K562 (cell line): Measurements from ENCODE around the gene KAZALD1. TPM values are rescaled to one million over a fixed set of nuclear protein-coding genes. Genes with fewer than 3 reads are reported as not detected.

Experiments
- ATAC-seq: fragments of 200-7000 bp; cut with Tn5 transposase; 3 replicates; pipeline ENCODE4 v1.9.1; 2020; ENCODE audit warnings: moderate library complexity
- BruUV-seq: library from RNA; stranded (reverse); fragments of 400-500 nt; replicated peaks from 2 replicates; lab custom pipeline; 2021; lab: Mats Ljungman, UMichigan
- CTCF ChIA-PET: fragments of 300-600 bp; formaldehyde crosslinking; extraction: SDS; loops from one replicate; lab custom pipeline; 2021; ENCODE audit warnings: low intra/inter-chr PET ratio; lab: Yijun Ruan, JAX
- POLR2A ChIA-PET: fragments of 300-600, 350-650 bp; sonication (Branson Sonifier 250); formaldehyde crosslinking; extraction: SDS; loops from one replicate; lab custom pipeline; 2021; ENCODE audit warnings: antibody characterized with exemption, inconsistent platforms; lab: Yijun Ruan, JAX
- DNase-seq, 4 experiments: peaks; one replicate each; pipeline versions ENCODE4 v3.0.0 to v3.0.0-alpha.2; 2011 to 2018; ENCODE audit warnings: low spot score in 3 of 4, mixed read lengths in 3 of 4; ENCODE audit errors: extremely low read depth in 1 of 4
- FAIRE-seq: peaks from 2 replicates; lab custom pipeline; 2011; peaks lifted over from hg19 to GRCh38; lab: Jason Lieb, UNC
- H2AFZ ChIP-seq: 2 replicates; pipeline ENCODE4 v1.6.0; 2011; ENCODE audit warnings: low read depth, low read length, control low read depth, inconsistent platforms
- H3K27ac ChIP-seq: fragments of 200-600 bp; 3 replicates; pipeline ENCODE4 v1.8.0; 2011; ENCODE audit warnings: low read depth, mild to moderate bottlenecking, control low read depth, inconsistent platforms, low read length, moderate library complexity, mixed read lengths; ENCODE audit errors: extremely low read depth
- H3K27me3 ChIP-seq, 2 experiments: fragments of 300-600 bp in 1 of 2; 2 replicates in 1 of 2; 3 replicates in 1 of 2; pipeline versions ENCODE4 v1.6.0 to v1.8.0; 2011; ENCODE audit warnings: inconsistent platforms in 2 of 2, low read length in 2 of 2, mild to moderate bottlenecking in 1 of 2, mixed read lengths in 1 of 2, moderate library complexity in 1 of 2; ENCODE audit not compliant: control insufficient read depth in 2 of 2, insufficient read depth in 2 of 2
- H3K36me3 ChIP-seq: fragments of 300-600 bp; 3 replicates; pipeline ENCODE4 v1.8.0; 2011; ENCODE audit warnings: mild to moderate bottlenecking, low read length, inconsistent platforms; ENCODE audit not compliant: control insufficient read depth, insufficient read depth
- H3K4me1 ChIP-seq, 2 experiments: fragments of 200-600 bp in 1 of 2; replicated peaks in 1 of 2; 2 replicates in 1 of 2; 3 replicates in 1 of 2; pipeline versions ENCODE4 v1.5.1 to v1.8.0; 2011; ENCODE audit warnings: inconsistent platforms in 2 of 2, low read length in 2 of 2, mild to moderate bottlenecking in 1 of 2, mixed read lengths in 1 of 2, moderate library complexity in 1 of 2; ENCODE audit not compliant: control insufficient read depth in 2 of 2, insufficient read depth in 2 of 2
- H3K4me2 ChIP-seq: 2 replicates; pipeline ENCODE4 v1.6.1; 2011; ENCODE audit warnings: low read length, control low read depth, inconsistent platforms, mixed read lengths; ENCODE audit not compliant: insufficient read depth
- H3K4me3 ChIP-seq: fragments of 200-600 bp; sonication (generic), shearing (Covaris generic); 2 replicates; pipeline ENCODE4 v1.5.1; 2016; ENCODE audit warnings: control low read depth, inconsistent platforms
- H3K79me2 ChIP-seq: fragments of 200-600 bp; 3 replicates; pipeline ENCODE4 v1.8.0; 2011; ENCODE audit warnings: low read length, inconsistent platforms; ENCODE audit not compliant: control insufficient read depth, insufficient read depth
- H3K9ac ChIP-seq, 2 experiments: 2 replicates each; pipeline versions ENCODE4 v1.6.0 to v1.6.1; 2011; ENCODE audit warnings: low read depth in 2 of 2, low read length in 2 of 2, control low read depth in 1 of 2, inconsistent platforms in 1 of 2, mild to moderate bottlenecking in 1 of 2, mixed read lengths in 1 of 2; ENCODE audit not compliant: insufficient read depth in 1 of 2
- H3K9me1 ChIP-seq: one replicate; pipeline ENCODE4 v1.6.0; 2011; ENCODE audit warnings: inconsistent platforms, mild to moderate bottlenecking, low read length, moderate library complexity; ENCODE audit not compliant: control insufficient read depth, insufficient read depth
- H3K9me3 ChIP-seq: replicated peaks from 2 replicates; pipeline ENCODE4 v1.5.1; 2011; ENCODE audit warnings: low read depth, low read length, inconsistent platforms; ENCODE audit not compliant: control insufficient read depth, insufficient read depth
- H4K20me1 ChIP-seq: replicated peaks from 2 replicates; pipeline ENCODE4 v1.6.1; 2011; ENCODE audit warnings: low read length, inconsistent platforms, mixed read lengths; ENCODE audit not compliant: control insufficient read depth, insufficient read depth
- HNRNPH1 ChIP-seq: fragments of 200-400 bp; formaldehyde crosslinking; optimal IDR thresholded peaks from 2 replicates; pipeline ENCODE3; 2017; ENCODE audit warnings: low read depth, mild to moderate bottlenecking, low read length, moderate library complexity
- POLR2B ChIP-seq: fragments of 450-650 bp; IDR thresholded peaks from 2 replicates; pipeline ENCODE4 v1.6.1; 2018; ENCODE audit warnings: low read depth; ENCODE audit not compliant: partially characterized antibody
- RBM22 ChIP-seq: fragments of 200-400 bp; formaldehyde crosslinking; IDR thresholded peaks from 2 replicates; pipeline ENCODE4 v1.6.1; 2018; ENCODE audit warnings: low read length, low read depth; ENCODE audit not compliant: poor library complexity, severe bottlenecking
- ZSCAN29 ChIP-seq: fragments of 450-650 bp; IDR thresholded peaks from 2 replicates; pipeline ENCODE4 v1.6.1; 2017
- WGBS: fragments of 100-300 bp; shearing (Covaris generic); methylation state at CpG from one replicate; pipeline ENCODE4 v1.1.6; 2016; ENCODE audit warnings: low coverage, mixed read lengths; ENCODE audit not compliant: insufficient coverage; ENCODE audit errors: missing lambda C conversion rate; 5-methylcytosine and 5-hydroxymethylcytosine counted together
- in situ Hi-C: fragments of 300-500 bp; cut with MboI; formaldehyde crosslinking; loops from 4 replicates; pipeline ENCODE4 v1.15.0; 2018; ENCODE audit warnings: inconsistent platforms, mixed read lengths
- intact Hi-C: fragments of 100-400 bp; cut with micrococcal nuclease; formaldehyde crosslinking; loops from 2 replicates; pipeline ENCODE4 v1.14.2; 2022
- polyA plus RNA-seq, 8 experiments: library from polyadenylated mRNA; depleted of rRNA in 4 of 8; stranded (reverse) in 5 of 8; unstranded in 3 of 8; fragments of >200 nt; fragmentation: Nextera tagmentation in 2 of 8; fragmentation: Illumina TruSeq in 1 of 8; extraction: Ambion mirVana in 2 of 8; extraction: Trizol in 1 of 8; gene quantifications; 2 replicates each; pipeline versions ENCODE4 v1.2.1 to v1.2.3, GENCODE V29; 2011 to 2014; ENCODE audit warnings: inconsistent platforms in 1 of 8, missing spikeins in 1 of 8
- total RNA-seq, 7 experiments: library from RNA; depleted of rRNA in 6 of 7; stranded (reverse); fragments of >200 nt in 6 of 7; fragmentation: Illumina TruSeq in 2 of 7; extraction: Trizol in 2 of 7; gene quantifications; 2 replicates each; pipeline versions ENCODE4 v1.2.1 to v1.2.3, GENCODE V29; 2011 to 2021; ENCODE audit warnings: low replicate concordance in 1 of 7
- TF ChIP-seq, protein P1 (sequence below): fragments of 150-350 bp; conservative IDR thresholded peaks from 2 replicates; pipeline ENCODE4 v1.6.1; 2014; ENCODE audit warnings: low read length
- TF ChIP-seq, protein P2 (sequence below): fragments of 250-450 bp; sonication (Bioruptor Pico); IDR thresholded peaks from 2 replicates; pipeline ENCODE4 v1.6.1; 2021; ENCODE audit warnings: mild to moderate bottlenecking
- TF ChIP-seq, protein P3 (sequence below): fragments of 250-450 bp; sonication (Bioruptor Pico); IDR thresholded peaks from 2 replicates; pipeline ENCODE4 v1.5.0; 2020; ENCODE audit warnings: mild to moderate bottlenecking
- TF ChIP-seq, protein P4 (sequence below), 2 experiments: fragments of 450-650 bp; formaldehyde crosslinking in 1 of 2; IDR thresholded peaks; 2 replicates each; pipeline versions ENCODE4 v1.4.0 to v1.6.1; 2014 to 2020; ENCODE audit warnings: mild to moderate bottlenecking in 2 of 2, borderline replicate concordance in 1 of 2, low read depth in 1 of 2

Gene KAZALD1
- total and polyA plus RNA-seq, 9 of the 15 experiments (the other 6 are each of a cell fraction or from before 2014, with no cell fraction given), result 0.15 to 10.0 (median 4.9) TPM

DNA sequence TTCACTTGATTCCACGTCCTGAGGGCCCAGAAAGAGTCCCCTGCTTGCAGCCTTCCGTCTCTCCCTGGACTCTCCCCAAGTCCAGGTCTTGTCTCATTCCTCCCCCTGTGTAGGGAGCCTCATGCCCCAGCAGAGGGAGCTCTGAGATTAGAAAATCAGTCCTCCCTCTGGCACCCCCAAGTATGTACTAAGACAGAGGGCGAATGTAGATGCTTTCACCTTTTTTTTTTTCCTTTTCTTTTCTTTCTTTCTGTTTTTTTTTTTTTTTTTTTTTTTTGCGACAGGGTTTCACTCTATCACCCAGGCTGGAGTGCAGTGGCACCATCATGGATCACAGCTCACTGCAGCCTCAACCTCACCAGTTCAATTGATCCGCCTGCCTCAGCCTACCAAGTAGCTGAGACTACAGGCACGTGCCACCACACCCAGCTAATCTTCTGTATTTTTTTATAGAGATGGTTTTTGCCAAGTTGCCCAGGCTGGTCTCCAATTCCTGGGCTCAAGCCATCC lies 20.5 kb upstream of the KAZALD1 start:
- DNase-seq, result peak; percentile 66 to 83 (median 72)
- H2AFZ ChIP-seq, result no peak overlapping the region
- ATAC-seq, result peak; percentile 86
- H3K79me2 ChIP-seq, result no peaks in the 10 kb centered on the region
- ChIA-PET CTCF (interaction anchor here (0.6 to 3.7 kb wide), 6 partner anchors 9 to 101 kb away, joined by 3 to 37 read pairs (median 5); no protein-coding TSS in a partner anchor), POLR2A (interaction anchor here (0.6 to 1.5 kb wide), 3 partner anchors 10 to 101 kb away, joined by 3 to 5 read pairs (median 3); partner anchors contain the start of genes KAZALD1, PDZD7 and SFXN3)
- no peaks in the 10 kb centered on the region for H3K9me3 ChIP-seq
- FAIRE-seq, result peak; percentile 89
- peaks cover 9 to 11% of the 10 kb centered on the region in 2 experiments for H3K4me1 ChIP-seq
- H4K20me1 ChIP-seq, result no peaks in the 10 kb centered on the region
- H3K36me3 ChIP-seq, result no peaks in the 10 kb centered on the region
- no peak overlapping the region for H3K4me3 ChIP-seq
- peak overlapping the region in 1 of 2 experiments; percentile 3; a peak in 1 of 4 replicates for H3K9ac ChIP-seq
- no peak overlapping the region for H3K4me2 ChIP-seq
- intact Hi-C loops (loop anchor here (2.0 to 5.0 kb wide), 2 partner anchors 101 to 171 kb away; no protein-coding TSS in a partner anchor), in situ Hi-C loops (no loop called here)
- no TSS peak for BruUV-seq
- no peak overlapping the region for H3K27ac ChIP-seq
- no peaks in the 10 kb centered on the region for H3K27me3 ChIP-seq
- no peaks in the 10 kb centered on the region for H3K9me1 ChIP-seq
- 42% methylated on average over 4 of the region's 6 CpGs for WGBS
- TF ChIP-seq HNRNPH1 (no peak), POLR2B (no peak), RBM22 (no peak), ZSCAN29 (no peak)
- TF ChIP-seq, protein P1, sequence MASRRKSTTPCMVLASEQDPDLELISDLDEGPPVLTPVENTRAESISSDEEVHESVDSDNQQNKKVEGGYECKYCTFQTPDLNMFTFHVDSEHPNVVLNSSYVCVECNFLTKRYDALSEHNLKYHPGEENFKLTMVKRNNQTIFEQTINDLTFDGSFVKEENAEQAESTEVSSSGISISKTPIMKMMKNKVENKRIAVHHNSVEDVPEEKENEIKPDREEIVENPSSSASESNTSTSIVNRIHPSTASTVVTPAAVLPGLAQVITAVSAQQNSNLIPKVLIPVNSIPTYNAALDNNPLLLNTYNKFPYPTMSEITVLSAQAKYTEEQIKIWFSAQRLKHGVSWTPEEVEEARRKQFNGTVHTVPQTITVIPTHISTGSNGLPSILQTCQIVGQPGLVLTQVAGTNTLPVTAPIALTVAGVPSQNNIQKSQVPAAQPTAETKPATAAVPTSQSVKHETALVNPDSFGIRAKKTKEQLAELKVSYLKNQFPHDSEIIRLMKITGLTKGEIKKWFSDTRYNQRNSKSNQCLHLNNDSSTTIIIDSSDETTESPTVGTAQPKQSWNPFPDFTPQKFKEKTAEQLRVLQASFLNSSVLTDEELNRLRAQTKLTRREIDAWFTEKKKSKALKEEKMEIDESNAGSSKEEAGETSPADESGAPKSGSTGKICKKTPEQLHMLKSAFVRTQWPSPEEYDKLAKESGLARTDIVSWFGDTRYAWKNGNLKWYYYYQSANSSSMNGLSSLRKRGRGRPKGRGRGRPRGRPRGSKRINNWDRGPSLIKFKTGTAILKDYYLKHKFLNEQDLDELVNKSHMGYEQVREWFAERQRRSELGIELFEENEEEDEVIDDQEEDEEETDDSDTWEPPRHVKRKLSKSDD, result no peak
- TF ChIP-seq, protein P2, sequence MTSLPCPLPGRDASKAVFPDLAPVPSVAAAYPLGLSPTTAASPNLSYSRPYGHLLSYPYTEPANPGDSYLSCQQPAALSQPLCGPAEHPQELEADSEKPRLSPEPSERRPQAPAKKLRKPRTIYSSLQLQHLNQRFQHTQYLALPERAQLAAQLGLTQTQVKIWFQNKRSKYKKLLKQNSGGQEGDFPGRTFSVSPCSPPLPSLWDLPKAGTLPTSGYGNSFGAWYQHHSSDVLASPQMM (CRISPR knock-in tag), result no peak
- TF ChIP-seq, protein P3, sequence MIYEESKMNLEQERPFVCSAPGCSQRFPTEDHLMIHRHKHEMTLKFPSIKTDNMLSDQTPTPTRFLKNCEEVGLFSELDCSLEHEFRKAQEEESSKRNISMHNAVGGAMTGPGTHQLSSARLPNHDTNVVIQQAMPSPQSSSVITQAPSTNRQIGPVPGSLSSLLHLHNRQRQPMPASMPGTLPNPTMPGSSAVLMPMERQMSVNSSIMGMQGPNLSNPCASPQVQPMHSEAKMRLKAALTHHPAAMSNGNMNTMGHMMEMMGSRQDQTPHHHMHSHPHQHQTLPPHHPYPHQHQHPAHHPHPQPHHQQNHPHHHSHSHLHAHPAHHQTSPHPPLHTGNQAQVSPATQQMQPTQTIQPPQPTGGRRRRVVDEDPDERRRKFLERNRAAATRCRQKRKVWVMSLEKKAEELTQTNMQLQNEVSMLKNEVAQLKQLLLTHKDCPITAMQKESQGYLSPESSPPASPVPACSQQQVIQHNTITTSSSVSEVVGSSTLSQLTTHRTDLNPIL (CRISPR knock-in tag), result no peak
- TF ChIP-seq, protein P4, sequence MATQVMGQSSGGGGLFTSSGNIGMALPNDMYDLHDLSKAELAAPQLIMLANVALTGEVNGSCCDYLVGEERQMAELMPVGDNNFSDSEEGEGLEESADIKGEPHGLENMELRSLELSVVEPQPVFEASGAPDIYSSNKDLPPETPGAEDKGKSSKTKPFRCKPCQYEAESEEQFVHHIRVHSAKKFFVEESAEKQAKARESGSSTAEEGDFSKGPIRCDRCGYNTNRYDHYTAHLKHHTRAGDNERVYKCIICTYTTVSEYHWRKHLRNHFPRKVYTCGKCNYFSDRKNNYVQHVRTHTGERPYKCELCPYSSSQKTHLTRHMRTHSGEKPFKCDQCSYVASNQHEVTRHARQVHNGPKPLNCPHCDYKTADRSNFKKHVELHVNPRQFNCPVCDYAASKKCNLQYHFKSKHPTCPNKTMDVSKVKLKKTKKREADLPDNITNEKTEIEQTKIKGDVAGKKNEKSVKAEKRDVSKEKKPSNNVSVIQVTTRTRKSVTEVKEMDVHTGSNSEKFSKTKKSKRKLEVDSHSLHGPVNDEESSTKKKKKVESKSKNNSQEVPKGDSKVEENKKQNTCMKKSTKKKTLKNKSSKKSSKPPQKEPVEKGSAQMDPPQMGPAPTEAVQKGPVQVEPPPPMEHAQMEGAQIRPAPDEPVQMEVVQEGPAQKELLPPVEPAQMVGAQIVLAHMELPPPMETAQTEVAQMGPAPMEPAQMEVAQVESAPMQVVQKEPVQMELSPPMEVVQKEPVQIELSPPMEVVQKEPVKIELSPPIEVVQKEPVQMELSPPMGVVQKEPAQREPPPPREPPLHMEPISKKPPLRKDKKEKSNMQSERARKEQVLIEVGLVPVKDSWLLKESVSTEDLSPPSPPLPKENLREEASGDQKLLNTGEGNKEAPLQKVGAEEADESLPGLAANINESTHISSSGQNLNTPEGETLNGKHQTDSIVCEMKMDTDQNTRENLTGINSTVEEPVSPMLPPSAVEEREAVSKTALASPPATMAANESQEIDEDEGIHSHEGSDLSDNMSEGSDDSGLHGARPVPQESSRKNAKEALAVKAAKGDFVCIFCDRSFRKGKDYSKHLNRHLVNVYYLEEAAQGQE (IDR thresholded peaks at IDR 0.05; ENCODE audit: borderline replicate concordance), result peak; percentile 61
- TF ChIP-seq, protein P4 (CRISPR knock-in tag; IDR thresholded peaks at IDR 0.05; ENCODE audit: low read depth), result no peak
